ENCODE data around the gene PARVB.

DNA sequence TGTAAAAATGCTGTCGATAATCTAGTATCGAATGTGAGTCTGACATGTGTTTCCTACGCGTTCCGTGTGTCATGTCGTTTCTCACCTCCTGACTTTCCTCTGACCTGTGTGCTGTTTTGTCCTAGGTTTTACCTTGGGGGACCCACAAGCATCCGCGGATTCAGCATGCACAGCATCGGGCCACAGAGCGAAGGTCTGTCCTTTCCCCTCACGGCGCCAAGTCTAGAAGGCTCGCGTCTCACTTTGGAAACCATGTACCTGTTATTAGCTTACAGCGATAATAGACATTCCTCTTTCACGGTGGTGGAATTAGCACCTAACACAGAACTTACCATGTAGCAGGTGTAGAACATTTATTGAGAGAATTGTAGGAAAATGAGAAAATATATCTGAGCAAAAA, 40.3 kb upstream of the PARVB start:
- TF ChIP-seq, protein P1, sequence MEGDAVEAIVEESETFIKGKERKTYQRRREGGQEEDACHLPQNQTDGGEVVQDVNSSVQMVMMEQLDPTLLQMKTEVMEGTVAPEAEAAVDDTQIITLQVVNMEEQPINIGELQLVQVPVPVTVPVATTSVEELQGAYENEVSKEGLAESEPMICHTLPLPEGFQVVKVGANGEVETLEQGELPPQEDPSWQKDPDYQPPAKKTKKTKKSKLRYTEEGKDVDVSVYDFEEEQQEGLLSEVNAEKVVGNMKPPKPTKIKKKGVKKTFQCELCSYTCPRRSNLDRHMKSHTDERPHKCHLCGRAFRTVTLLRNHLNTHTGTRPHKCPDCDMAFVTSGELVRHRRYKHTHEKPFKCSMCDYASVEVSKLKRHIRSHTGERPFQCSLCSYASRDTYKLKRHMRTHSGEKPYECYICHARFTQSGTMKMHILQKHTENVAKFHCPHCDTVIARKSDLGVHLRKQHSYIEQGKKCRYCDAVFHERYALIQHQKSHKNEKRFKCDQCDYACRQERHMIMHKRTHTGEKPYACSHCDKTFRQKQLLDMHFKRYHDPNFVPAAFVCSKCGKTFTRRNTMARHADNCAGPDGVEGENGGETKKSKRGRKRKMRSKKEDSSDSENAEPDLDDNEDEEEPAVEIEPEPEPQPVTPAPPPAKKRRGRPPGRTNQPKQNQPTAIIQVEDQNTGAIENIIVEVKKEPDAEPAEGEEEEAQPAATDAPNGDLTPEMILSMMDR (IDR thresholded peaks at IDR 0.05; ENCODE audit: low read length): no peak
- no peak for TF ChIP-seq EZH2 (IDR thresholded peaks at IDR 0.05; ENCODE audit: borderline replicate concordance, low read length)

Data from OCI-LY1 (cell line).